HG02970 (cell line): ENCODE results near the gene MTERF2.

Source experiments
- ATAC-seq: cut with Tn5 transposase; IDR thresholded peaks from one replicate; pipeline ENCODE4 v1.9.1; 2021; ENCODE audit warnings: mild to moderate bottlenecking, moderate library complexity, moderate number of reproducible peaks; ENCODE audit not compliant: unreplicated experiment, low FRiP score

MTERF2 gene

GRCh38 chr12:106955377-106956047 lies 31.4 kb downstream of the MTERF2 start, which contains the start of gene TMEM263:
TMEM263 (plus strand) TSS chr12:106955907; CDS start chr12:106967117, 11,210 bp downstream.
- peak; percentile 92 for ATAC-seq

DNA sequence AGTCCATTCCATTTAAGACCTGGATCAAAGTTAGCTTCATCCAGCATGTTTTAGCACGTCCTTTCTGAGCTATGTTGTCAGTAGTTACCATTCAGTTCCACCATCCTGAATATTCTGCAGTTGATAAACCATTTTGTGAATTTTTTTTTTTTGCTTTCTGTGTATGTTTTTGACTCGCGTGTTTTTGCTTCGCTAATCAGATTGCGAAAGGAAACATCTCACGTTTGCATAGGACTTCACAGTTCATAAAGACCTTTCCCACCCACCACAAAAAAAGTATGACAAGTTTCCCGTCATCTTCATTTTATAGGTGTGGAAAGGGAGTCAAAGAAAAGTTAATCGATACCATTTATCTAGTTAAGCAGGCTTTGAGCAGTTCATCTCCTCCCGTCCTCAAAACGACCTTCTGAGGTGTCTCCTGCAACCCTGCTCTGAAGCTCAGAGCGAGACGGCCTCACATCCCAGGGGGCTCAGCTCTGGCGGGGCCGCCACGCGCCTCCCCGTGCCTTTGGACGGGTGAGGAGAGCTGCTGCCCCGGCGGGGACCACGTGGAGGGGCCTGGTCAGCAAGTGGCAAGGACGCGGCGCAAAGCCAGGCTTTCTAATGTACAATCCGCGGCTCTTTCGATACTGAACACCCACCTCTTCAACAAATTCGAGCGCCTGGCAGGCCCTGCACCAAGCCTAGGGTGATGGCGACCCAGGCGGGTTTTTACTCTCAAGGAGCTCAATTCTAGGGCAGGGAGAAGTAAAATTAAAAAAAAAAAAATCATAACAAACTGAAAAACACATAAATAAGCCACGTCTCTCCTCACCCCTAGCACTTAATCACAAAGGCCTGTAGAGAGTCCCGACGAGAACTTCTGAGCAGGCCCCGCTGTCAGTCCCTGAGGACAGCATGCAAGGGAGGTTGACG lies 32.2 kb downstream of the MTERF2 start:
- ATAC-seq: peak; percentile 26

GRCh38 chr12:106953352-106954250 lies 33.3 kb downstream of the MTERF2 start:
- ATAC-seq: no peak

- no peak for ATAC-seq
Observed at GRCh38 chr12:106950591-106950990, 36.4 kb downstream of the MTERF2 start.

DNA sequence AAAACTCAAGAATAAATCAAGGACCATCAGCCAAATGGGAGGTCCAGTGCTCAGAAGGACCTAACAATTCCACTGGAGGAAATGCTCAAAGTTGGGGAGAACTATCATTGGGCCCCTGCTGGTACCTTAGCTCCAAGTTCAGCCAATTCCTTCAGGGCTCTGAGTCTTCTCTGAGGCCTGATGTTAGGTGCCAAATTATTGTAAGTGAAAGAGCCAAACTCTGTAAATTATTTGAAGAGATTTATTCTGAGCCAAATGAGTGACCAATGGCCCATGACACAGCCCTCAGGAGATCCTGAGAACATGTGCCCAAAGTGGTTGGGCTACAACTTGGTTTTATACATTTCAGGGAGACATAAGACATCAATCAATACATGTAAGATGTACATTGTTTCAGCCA lies 39.5 kb downstream of the MTERF2 start:
- ATAC-seq: no peak

DNA sequence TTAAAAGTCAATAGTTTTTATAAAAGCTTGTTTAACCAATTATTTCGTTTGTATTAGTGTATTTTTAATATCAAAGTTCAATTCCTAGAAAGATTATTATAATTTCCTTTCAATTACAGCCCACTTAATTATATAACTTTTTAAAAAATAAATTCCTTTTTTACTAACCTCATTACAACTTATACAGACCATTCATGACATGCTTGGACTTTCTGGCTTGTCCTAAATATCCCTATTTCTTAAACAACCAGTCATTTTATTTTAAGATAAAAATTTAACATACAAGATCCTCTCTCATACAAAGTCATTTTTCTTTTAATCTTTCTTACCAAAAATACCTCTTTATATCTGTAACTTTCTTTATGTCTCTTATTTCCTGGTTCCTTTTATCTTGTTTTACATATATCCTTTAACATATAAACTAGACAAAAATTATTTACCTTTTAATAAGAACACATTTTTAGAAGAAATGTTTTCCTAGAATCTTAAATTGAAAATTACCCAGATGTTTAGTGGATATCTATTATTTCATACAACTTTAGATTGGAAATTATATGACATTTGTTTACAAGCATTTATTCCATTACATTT lies 41.6 kb downstream of the MTERF2 start:
- no peak for ATAC-seq

GRCh38 chr12:106942775-106943174 lies 44.2 kb downstream of the MTERF2 start:
- ATAC-seq: no peak

GRCh38 chr12:106941481-106942156 lies 45.3 kb downstream of the MTERF2 start:
- ATAC-seq: no peak

DNA sequence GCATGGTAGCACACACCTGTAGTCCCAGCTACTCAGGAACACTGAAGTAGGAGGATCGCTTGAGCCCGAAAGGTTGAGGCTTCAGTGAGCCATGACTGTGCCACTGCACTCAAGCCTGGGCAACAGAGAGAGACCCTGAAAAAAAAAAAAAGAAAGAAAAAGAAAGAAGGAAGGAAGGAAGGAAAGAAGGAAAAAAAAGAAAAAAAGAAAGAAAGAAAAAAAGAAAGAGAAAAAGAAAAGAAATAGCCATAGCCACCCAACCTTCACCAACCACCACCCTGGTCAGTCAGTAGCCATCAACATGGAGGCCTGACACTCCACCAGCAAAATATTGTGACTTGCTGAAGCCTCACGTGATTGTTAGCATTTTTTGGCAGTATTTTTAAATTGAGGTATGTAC lies 52.7 kb downstream of the MTERF2 start:
- ATAC-seq: no peak
